Hepatocyte (in vitro differentiated cells): ENCODE data around the gene TPGS2. TPM values are rescaled to one million over a fixed set of nuclear protein-coding genes. Genes with fewer than 3 reads are reported as not detected.

Source experiments
- DNase-seq: peaks from one replicate; pipeline ENCODE4 v3.0.0-alpha.2; 2016; ENCODE audit warnings: low spot score
- H2AFZ ChIP-seq: fragments of 200-600 bp; sonication (generic); 2 replicates; pipeline ENCODE4 v1.6.0; 2016; ENCODE audit warnings: antibody characterized with exemption, mild to moderate bottlenecking
- H3K27ac ChIP-seq: fragments of 200-600 bp; sonication (generic); 2 replicates; pipeline ENCODE4 v1.5.1; 2016; ENCODE audit warnings: mild to moderate bottlenecking
- H3K27me3 ChIP-seq: fragments of 200-600 bp; sonication (generic); 2 replicates; pipeline ENCODE4 v1.6.1; 2016
- H3K36me3 ChIP-seq: fragments of 200-600 bp; sonication (generic); replicated peaks from 2 replicates; pipeline ENCODE4 v1.5.1; 2016; ENCODE audit warnings: low read depth; ENCODE audit not compliant: insufficient read depth
- H3K4me1 ChIP-seq: fragments of 200-600 bp; sonication (generic); 2 replicates; pipeline ENCODE4 v1.5.1; 2016; ENCODE audit warnings: mild to moderate bottlenecking, moderate library complexity; ENCODE audit not compliant: insufficient read depth
- H3K4me2 ChIP-seq: fragments of 200-600 bp; sonication (generic); 2 replicates; pipeline ENCODE4 v1.6.0; 2016
- H3K4me3 ChIP-seq: fragments of 200-600 bp; sonication (generic); 2 replicates; pipeline ENCODE4 v1.5.1; 2016; ENCODE audit warnings: mild to moderate bottlenecking
- H3K79me2 ChIP-seq: fragments of 200-600 bp; sonication (generic); 2 replicates; pipeline ENCODE4 v1.6.0; 2017; ENCODE audit warnings: mild to moderate bottlenecking
- H3K9me2 ChIP-seq: fragments of 200-600 bp; sonication (generic); replicated peaks from 2 replicates; pipeline ENCODE4 v1.6.0; 2017; ENCODE audit warnings: mild to moderate bottlenecking; ENCODE audit not compliant: insufficient read depth
- H3K9me3 ChIP-seq: fragments of 200-600 bp; sonication (generic); 2 replicates; pipeline ENCODE4 v1.5.1; 2016; ENCODE audit warnings: low read depth, mild to moderate bottlenecking
- H4K20me1 ChIP-seq: fragments of 200-600 bp; sonication (generic); 2 replicates; pipeline ENCODE4 v1.6.0; 2016; ENCODE audit warnings: mild to moderate bottlenecking; ENCODE audit not compliant: insufficient read depth, poor library complexity, severe bottlenecking
- CTCF ChIP-seq: fragments of 200-600 bp; sonication (generic); IDR thresholded peaks from 2 replicates; pipeline ENCODE4 v1.5.1; 2016; ENCODE audit warnings: antibody characterized with exemption, mild to moderate bottlenecking; ENCODE audit not compliant: poor library complexity
- EZH2 ChIP-seq: fragments of 200-600 bp; sonication (generic); IDR thresholded peaks from 2 replicates; pipeline ENCODE4 v1.6.1; 2016; ENCODE audit warnings: antibody characterized with exemption, mild to moderate bottlenecking, borderline replicate concordance
- EZH2phosphoT487 ChIP-seq: fragments of 200-600 bp; sonication (generic); IDR thresholded peaks from one replicate; pipeline ENCODE4 v1.6.1; 2018; ENCODE audit warnings: antibody characterized with exemption, mild to moderate bottlenecking, low read depth, moderate library complexity; ENCODE audit not compliant: unreplicated experiment, severe bottlenecking
- WGBS: methylation state at CpG from one replicate; pipeline ENCODE4 v1.1.6; 2016; ENCODE audit warnings: low lambda C conversion rate; ENCODE audit errors: missing lambda C conversion rate; 5-methylcytosine and 5-hydroxymethylcytosine counted together
- polyA plus RNA-seq: library from polyadenylated mRNA; unstranded; fragments of >200 nt; fragmentation: Nextera tagmentation; extraction: Ambion mirVana; gene quantifications from 2 replicates; pipeline ENCODE4 v1.2.1, GENCODE V29; 2016
- total RNA-seq: library from RNA; depleted of rRNA; stranded (reverse); fragments of >200 nt; gene quantifications from 2 replicates; pipeline ENCODE4 v1.2.3, GENCODE V29; 2014

The TPGS2 gene
- total and polyA plus RNA-seq, 2 experiments from 2014 or later: 57.0 to 83.0 TPM

GRCh38 chr18:36811430-36811829, 17.4 kb downstream of the TPGS2 start:
- H3K27me3 ChIP-seq: no peaks in the 10 kb centered on the region
- no peak for TF ChIP-seq CTCF
- no peak for DNase-seq
- no peak overlapping the region for H3K4me2 ChIP-seq
- no peaks in the 10 kb centered on the region for H4K20me1 ChIP-seq
- H3K9me2 ChIP-seq: no peaks in the 10 kb centered on the region
- H3K4me1 ChIP-seq: no peaks in the 10 kb centered on the region
- H3K4me3 ChIP-seq: no peak overlapping the region
- H3K79me2 ChIP-seq: no peaks in the 10 kb centered on the region
- H3K27ac ChIP-seq: no peak overlapping the region
- WGBS: 86% methylated on average over 3 of the region's 3 CpGs
- H2AFZ ChIP-seq: no peak overlapping the region
- H3K36me3 ChIP-seq: no peaks in the 10 kb centered on the region
- H3K9me3 ChIP-seq: no peaks in the 10 kb centered on the region

GRCh38 chr18:36809590-36810381, 19.0 kb downstream of the TPGS2 start:
- H3K36me3 ChIP-seq: no peaks in the 10 kb centered on the region
- no peak overlapping the region for H3K27ac ChIP-seq
- no peak overlapping the region for H3K4me2 ChIP-seq
- 40% methylated on average over 6 of the region's 6 CpGs for WGBS
- no peaks in the 10 kb centered on the region for H4K20me1 ChIP-seq
- no peak overlapping the region for H3K4me3 ChIP-seq
- no peaks in the 10 kb centered on the region for H3K9me2 ChIP-seq
- no peak overlapping the region for H2AFZ ChIP-seq
- peak; percentile 83 for DNase-seq
- no peak for TF ChIP-seq EZH2
- peak; percentile 77 for TF ChIP-seq CTCF
- TF ChIP-seq EZH2phosphoT487: no peak
- H3K79me2 ChIP-seq: no peaks in the 10 kb centered on the region
- H3K9me3 ChIP-seq: no peaks in the 10 kb centered on the region
- no peaks in the 10 kb centered on the region for H3K27me3 ChIP-seq
- H3K4me1 ChIP-seq: no peaks in the 10 kb centered on the region

- H3K9me2 ChIP-seq: no peaks in the 10 kb centered on the region
These were observed 20.1 kb downstream of the TPGS2 start for GRCh38 chr18:36808681-36809080.

More at GRCh38 chr18:36808681-36809080, 20.1 kb downstream of the TPGS2 start:
- Histone ChIP-seq H3K27me3 (no peaks in the 10 kb centered on the region), H3K4me1 (no peaks in the 10 kb centered on the region), H3K9me3 (no peaks in the 10 kb centered on the region), H3K79me2 (no peaks in the 10 kb centered on the region), H3K4me2 (no peak overlapping the region), H3K27ac (no peak overlapping the region), H3K36me3 (no peaks in the 10 kb centered on the region), H2AFZ (no peak overlapping the region), H4K20me1 (no peaks in the 10 kb centered on the region), H3K4me3 (no peak overlapping the region)
- no peak for DNase-seq
- WGBS: 92% methylated on average over 2 of the region's 2 CpGs
- TF ChIP-seq EZH2 (no peak), EZH2phosphoT487 (no peak), CTCF (no peak)
